GM18873 (cell line): Measurements from ENCODE around the gene DUSP5.
"Not testable (repeated sequence)": the region's sequence is repeated elsewhere in the genome, so short reads cannot be mapped to it uniquely, and the experiment has no call there.

Source experiments
- ATAC-seq: cut with Tn5 transposase; IDR thresholded peaks from one replicate; pipeline ENCODE4 v1.9.1; 2021; ENCODE audit warnings: mild to moderate bottlenecking, moderate library complexity, moderate number of reproducible peaks; ENCODE audit not compliant: unreplicated experiment, low FRiP score

The DUSP5 gene

DNA sequence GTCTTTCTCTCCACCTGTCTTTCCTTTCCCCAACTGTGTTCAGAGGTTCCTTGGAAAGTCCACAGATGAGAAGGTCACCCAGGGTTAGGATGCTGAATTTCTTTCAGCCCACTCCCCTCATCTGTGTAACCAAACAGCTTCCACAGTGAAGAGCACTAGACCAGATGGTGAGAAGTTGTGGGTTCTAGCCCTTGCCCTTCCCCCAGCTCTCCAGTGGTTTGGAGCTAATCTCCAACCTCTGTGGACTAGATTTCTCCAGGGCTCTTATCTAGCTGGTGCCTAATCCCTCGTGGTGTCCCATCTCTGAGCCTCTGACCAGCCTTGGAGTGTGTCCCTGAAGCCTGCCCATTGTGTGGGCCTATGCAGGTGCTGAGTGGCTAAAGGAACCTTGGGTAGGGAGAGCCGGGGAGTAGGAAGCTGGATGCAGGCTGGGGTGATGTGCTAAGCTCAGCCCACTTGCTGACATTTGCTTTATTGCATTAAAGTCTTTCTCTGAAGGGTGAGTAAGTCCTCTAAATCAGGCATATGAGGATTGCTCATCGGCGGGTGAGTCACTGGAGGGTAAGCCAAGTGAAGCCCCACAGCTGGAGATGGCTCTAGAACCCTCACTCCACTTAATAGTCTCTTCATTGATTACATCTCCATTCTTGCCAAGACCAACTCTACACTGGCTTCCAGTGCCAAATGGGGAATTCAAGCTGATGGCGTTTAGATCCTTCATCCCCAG, 14.9 kb downstream of the DUSP5 start:
- no peak for ATAC-seq

- no peak for ATAC-seq
Measured at GRCh38 chr10:110513949-110514348, 16.2 kb downstream of the DUSP5 start.

DNA sequence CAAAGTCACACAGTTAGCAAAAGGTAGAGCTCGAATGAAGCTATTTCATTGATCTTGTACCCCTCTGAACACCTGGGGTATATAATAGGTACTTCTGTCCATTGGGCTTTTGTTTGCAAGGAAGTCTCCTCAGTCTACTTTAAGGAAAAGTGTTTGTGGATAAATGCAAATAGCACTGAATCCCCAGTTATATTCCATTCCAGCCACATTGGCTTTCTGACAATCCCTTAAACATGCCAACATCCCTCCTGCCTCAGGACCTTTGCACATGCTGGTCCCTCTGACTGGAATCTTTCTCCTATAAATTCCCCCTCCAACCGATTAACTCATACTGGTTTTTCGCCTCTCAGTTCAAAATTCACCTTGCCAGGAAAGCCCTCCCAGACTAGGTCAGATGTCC, 17.1 kb downstream of the DUSP5 start:
- no peak for ATAC-seq

DNA sequence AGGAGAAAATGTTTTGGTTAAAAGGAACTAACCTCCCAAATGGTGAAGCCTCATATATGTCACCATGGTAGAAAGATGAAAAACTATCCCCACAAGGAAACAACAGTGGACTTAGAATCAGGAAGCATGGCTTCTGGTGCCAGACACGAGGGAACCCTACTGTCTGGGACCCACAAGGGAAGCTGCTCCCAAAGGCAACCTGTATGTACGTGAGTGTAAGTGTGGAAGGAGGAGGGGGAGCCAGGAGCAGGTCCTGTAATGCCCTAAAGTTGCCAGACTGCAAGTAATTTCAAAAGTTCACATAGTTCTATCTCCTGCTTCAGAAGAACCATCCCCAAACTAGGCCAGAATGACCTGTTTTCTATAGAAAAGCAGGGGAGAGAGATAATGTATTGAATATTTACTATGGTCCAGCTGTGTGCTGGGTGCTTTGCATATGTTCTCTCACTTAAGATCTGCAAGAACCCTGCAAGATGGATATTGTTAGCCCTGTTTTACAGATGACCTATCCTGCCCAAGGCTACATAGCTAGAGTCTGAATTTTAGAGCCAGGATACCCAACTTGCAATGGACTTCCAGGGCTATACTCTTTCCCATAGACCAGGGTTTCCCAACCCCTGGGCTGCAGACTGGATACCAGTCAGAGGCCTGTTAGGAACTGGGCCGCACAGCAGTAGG, 19.2 kb downstream of the DUSP5 start:
- ATAC-seq: no peak

DNA sequence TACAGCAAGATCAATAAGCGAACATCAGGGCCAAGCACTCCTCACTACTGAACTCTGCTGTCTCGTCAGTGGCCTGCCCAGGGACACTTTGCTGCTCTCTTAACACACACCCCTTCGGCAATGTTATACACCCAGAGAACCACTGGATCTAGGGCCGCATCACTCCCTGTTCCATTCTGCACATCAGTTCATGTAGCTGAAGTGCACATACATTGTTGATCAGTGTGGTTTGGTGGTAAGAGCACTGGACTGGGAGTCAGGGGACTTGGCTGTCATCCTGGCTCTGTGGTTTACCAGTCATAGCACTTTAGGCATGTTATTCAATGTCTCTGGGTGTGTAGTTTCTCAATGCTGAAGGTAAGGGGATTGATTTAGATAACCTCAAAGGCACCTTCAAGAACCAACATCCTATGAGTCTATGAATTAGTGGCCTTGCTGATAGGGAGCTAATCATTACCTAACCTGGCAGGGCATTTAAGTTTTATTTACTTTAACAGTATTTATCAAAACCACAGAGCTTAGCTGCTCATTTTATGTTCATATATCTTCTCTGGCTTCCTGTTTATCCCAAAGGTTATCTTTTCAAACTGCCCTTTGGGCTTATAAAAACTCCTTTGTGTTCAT, 24.8 kb downstream of the DUSP5 start:
- ATAC-seq: no peak

DNA sequence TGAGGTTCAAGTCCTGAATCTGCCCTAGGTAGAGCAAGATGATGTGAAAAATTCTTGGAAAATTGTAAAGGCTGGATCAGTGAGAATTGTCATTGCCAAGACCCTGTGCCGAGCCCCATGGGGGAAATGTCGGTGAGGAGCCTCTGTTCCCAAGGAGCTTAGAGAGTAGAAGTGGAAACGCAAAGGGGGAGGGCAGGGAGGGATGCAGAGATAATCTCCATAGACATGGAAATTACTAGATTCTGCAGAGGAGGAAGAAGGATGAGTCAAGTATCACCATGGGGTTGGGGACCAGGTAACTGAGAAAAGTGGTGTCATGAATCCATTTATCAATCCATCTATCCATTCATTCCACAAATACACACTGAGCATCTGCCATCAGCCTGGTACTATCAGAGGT, 26.0 kb downstream of the DUSP5 start:
- no peak for ATAC-seq

- ATAC-seq: no peak
Measured at GRCh38 chr10:110524179-110524858, 26.6 kb downstream of the DUSP5 start.

DNA sequence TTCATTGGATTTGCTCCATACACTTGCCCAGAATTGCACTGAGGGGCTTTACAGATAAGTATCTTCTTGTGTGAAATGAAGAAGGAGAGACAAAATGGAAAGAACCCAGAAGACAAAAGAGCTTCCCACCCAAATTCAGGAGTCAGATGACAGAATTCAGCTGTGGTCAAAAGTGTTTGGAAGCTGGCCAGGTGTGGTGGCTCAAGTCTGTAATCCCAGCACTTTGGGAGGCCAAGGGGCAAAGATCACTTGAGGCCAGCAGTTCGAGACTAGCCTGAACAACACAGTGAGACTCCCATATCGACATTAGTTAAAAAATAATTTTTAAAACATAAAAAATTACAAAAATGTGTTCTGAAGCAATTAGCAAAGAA, 27.1 kb downstream of the DUSP5 start:
- no peak for ATAC-seq

GRCh38 chr10:110525349-110526260, 27.9 kb downstream of the DUSP5 start:
- no peak for ATAC-seq

DNA sequence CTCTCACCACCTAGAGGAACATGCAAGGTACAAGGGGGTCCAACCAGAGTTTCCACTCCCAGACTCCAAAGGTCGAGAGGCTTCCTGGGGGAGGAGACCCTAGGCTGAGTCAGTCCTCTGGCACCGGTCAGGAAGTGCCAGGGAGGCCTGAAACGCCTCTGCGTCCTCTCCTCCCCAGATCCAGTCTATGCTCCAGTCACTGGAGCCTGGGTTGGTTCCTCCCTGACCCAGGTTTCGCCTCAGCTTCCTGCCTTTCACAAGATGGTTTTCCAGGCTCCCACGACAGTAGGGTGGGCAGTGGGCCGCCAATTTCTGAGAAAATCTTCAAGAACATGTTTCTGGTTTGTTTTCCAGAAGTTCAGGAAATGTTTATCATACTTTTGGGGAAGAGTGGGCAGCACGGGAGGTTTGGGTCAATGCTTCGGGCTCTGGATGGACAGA, 30.0 kb downstream of the DUSP5 start:
- ATAC-seq: no peak

DNA sequence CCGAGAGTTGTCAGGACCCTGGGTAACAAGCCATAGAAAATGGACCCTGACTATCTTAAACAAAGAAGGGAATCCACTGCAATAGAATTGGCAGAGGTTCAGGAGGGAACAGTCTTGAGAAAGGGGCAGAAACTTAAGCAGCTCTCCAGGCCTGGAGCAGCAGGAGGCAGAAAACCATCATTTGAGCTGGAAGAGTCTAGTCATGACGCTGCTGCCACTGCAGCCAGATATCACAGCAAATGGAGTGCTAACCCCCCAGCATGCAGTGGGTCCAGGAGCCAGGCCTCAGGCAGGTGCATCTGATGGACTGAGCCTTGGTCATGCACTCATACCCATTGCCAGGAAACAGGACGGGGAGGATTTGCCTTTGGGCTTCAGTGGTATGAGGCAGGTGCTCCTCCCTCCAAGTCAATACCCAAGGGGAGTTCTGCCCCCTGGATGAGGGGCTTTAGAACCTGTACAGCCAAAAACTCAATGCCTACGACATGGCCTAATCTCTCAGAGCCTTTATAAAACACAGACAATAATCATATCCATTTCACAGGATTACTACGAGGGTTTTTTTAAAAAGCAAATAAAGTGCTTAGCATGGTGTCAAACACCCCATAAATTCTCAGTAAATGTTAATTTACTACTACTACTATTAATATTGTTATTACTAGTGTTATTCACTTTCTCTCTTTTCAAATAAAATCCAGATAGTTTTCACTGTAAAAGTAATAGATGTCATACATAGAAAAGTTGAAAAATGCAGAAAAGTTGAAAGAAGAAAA, 30.7 kb downstream of the DUSP5 start:
- ATAC-seq: no peak

DNA sequence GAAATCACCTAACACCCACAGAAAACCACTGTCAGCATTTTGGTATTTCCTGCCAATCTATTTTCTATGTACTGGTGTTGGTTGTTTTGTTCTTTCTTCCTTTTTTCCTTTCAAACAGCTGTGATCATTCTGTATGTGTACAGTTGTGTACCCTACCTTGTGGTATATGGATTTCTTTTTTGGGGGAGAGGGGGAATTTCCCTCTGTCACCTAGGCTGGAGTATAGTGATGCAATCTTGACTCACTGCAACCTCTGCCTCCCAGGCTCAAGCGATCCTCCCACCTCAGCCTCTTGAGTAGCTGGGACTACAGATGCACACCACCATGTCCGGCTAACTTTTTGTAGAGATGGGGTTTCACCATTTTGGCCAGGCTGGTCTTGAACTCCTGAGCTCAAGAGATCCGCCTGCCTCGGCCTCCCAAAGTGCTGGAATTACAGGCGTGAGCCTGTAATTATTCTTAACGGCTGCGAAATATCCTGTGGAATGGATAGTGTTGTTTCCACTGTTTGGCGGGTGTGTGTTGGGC, 31.4 kb downstream of the DUSP5 start:
- peak; percentile 79 for ATAC-seq

DNA sequence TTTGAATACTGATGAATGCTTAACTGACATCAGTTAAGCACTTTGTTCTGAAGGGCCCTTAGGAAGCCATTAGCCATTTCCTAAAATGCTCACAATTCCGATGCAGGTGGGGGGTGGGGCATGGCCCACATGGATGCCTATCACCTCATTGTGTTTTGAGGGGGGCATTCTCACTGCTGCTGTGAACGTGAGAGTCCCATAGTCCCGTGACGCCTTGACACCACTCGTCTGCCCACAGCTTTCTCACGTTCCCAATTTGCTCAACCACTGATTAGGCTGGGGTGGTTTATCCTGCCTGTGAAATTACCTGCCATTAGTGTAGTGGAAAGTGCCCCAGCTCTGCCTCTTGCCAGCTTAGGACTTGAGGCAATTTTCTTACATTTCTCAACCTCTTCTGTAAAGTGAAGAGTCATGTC, 31.9 kb downstream of the DUSP5 start:
- no peak for ATAC-seq

GRCh38 chr10:110530131-110530831, 32.6 kb downstream of the DUSP5 start:
- no peak for ATAC-seq

DNA sequence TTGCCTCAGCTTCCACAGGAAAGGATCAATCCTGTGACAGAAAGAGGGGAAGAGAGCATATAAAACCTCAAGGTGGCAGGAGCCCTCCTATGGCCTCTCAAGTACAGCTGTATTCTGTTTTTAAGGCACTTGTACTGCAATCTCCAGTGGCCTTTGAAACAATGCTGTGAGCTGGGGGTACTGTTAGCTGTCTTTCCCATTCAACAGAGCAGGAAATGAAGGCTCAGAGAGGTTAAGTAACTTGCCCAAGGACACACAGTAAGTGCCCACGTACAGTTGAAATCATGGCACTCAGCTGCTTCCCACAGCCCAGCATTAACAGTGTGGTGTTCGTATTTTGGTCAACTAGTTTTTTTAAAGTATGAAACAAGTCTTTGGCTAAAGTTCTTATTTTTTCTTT, 34.0 kb downstream of the DUSP5 start:
- ATAC-seq: no peak

DNA sequence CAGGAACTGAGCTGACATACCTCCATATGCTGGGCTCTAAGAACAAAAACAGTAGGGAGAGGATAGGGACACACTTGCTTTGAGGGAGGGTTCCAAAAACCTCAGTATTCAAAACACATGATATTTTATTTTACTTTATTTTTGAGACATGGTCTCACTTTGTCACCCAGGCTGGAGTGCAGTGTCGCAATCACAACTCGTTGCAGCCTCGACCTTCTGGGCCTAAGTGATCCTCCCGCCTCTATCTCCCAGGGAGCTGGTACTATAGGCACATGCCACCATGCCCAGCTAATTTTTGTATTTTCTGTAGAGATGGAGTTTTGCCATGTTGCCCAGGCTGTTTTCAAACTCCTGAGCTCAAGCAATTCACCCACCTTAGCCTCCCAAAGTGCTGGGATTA, 34.9 kb downstream of the DUSP5 start:
- ATAC-seq: not testable (repeated sequence)

DNA sequence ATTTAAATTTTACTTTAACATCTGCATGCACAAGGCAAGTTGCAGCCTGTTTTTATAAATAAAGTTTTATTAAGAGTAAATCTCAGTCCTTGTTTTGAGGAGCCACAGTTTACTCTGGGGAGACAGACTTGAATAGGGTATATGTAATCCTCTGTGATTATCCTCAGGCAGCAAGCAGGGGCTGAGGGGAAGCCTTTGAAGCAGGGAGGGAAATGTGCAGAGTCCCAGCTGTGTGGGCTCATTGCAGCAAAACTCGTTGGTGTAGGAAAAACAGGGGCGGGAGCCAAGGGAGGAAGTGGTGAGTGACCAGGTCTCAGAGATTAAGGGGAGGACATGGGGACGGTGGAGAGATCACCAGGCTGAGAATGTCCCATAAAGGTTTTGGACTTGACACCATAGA, 35.4 kb downstream of the DUSP5 start:
- ATAC-seq: no peak

DNA sequence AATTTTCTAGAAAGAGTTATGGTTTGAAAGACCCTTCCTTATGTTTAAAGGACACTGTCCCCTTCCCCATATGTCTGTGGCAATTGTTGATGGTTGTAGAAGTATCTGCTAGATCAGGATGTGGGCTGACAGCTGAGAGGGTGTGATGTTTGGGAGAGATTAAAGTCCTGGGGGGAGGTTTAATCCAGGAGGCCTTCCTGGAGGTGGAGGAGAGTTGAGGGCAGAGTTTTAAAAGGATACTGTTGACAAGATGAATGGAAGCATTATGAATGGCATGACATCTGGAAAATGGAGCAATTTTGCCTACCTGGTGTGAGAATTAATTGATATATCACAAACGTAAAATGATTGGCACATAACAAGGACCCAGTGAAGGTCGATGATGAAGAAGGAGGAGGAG, 36.9 kb downstream of the DUSP5 start:
- no peak for ATAC-seq
